Measurements from ENCODE around the gene ANKRD26.
A peak's percentile ranks its signal among the peaks of the same experiment; 100 is the strongest.
"Not testable (repeated sequence)": the region's sequence is repeated elsewhere in the genome, so short reads cannot be mapped to it uniquely, and the experiment has no call there.

The ANKRD26 gene

GRCh38 chr10:27099916-27100812 is at the start of gene ANKRD26:
Gene ANKRD26 (minus strand): TSS chr10:27100494. CDS start chr10:27100326, 168 bp downstream.
- peak; percentile 100 for DNase-seq

GRCh38 chr10:27147701-27148100 is 47.4 kb upstream of the ANKRD26 start:
- DNase-seq = no peak

- no peak for DNase-seq
These were observed 45.6 kb upstream of the ANKRD26 start for GRCh38 chr10:27145937-27146336.

- DNase-seq = no peak
These were observed 43.4 kb upstream of the ANKRD26 start for GRCh38 chr10:27143686-27144085.

GRCh38 chr10:27138277-27138676 is 38.0 kb upstream of the ANKRD26 start:
- DNase-seq = no peak

- DNase-seq = peak; percentile 67
These were observed 34.1 kb upstream of the ANKRD26 start for GRCh38 chr10:27134371-27134770.

GRCh38 chr10:27108165-27108564 is 7.9 kb upstream of the ANKRD26 start:
- no peak for DNase-seq

- no peak for DNase-seq
These were observed 4.6 kb upstream of the ANKRD26 start for GRCh38 chr10:27104919-27105318.

GRCh38 chr10:27100813-27101347 is 586 bp upstream of the ANKRD26 start:
- DNase-seq = no peak

GRCh38 chr10:27099448-27099847 is 846 bp downstream of the ANKRD26 start:
- no peak for DNase-seq

- no peak for DNase-seq
These were observed 11.9 kb downstream of the ANKRD26 start for GRCh38 chr10:27088119-27089044.

GRCh38 chr10:27072436-27073114 is 27.7 kb downstream of the ANKRD26 start:
- DNase-seq = no peak

- no peak for DNase-seq
These were observed 31.9 kb downstream of the ANKRD26 start for GRCh38 chr10:27068217-27068891.

- DNase-seq = no peak
These were observed 35.2 kb downstream of the ANKRD26 start for GRCh38 chr10:27065084-27065483.

- peak; percentile 6 for DNase-seq
These were observed 47.6 kb downstream of the ANKRD26 start for GRCh38 chr10:27052656-27053055.

- DNase-seq = not testable (repeated sequence)
These were observed 55.0 kb downstream of the ANKRD26 start for GRCh38 chr10:27045247-27045646.

- DNase-seq = no peak
These were observed 59.1 kb downstream of the ANKRD26 start for GRCh38 chr10:27041196-27041595.

- no peak for DNase-seq
These were observed 62.1 kb downstream of the ANKRD26 start for GRCh38 chr10:27038168-27038567.

- DNase-seq = no peak
These were observed 65.1 kb downstream of the ANKRD26 start for GRCh38 chr10:27035163-27035562.

GRCh38 chr10:27030060-27030459 is 70.2 kb downstream of the ANKRD26 start:
- DNase-seq = no peak

GRCh38 chr10:27022048-27022447 is 78.2 kb downstream of the ANKRD26 start:
- no peak for DNase-seq

- no peak for DNase-seq
These were observed 80.1 kb downstream of the ANKRD26 start for GRCh38 chr10:27020243-27020642.

Measured in suppressor macrophage treated with lipopolysaccharide for 4 hours (primary cell).